ENCODE data around the gene ASB2.

The ASB2 gene

GRCh38 chr14:94021001-94021400 lies 44.6 kb upstream of the ASB2 start:
- Histone ChIP-seq H3K36me3 (ENCODE audit: control insufficient read depth in 2 of 2, insufficient read depth in 1 of 2, low read length in 2 of 2) (no peaks in the 10 kb centered on the region), H3K4me1 (ENCODE audit: control insufficient read depth, insufficient read depth, low read length) (no peaks in the 10 kb centered on the region), H3K9me3 (ENCODE audit: control insufficient read depth, insufficient read depth, low read depth, low read length) (no peaks in the 10 kb centered on the region), H3K27ac (ENCODE audit: extremely low read depth, low read depth, low read length) (no peak overlapping the region), H3K4me3 (ENCODE audit: low read depth, low read length) (no peak overlapping the region)
- TF ChIP-seq SP7 (tag by site-specific recombination; IDR thresholded peaks at IDR 0.05) (peak; percentile 61), RBAK (tag by site-specific recombination; IDR thresholded peaks at IDR 0.05) (0 out of 2 replicates have a peak, but pooled peaks have one; percentile 22), ZNF707 (tag by site-specific recombination; IDR thresholded peaks at IDR 0.05) (no peak), ZNF449 (tag by site-specific recombination; IDR thresholded peaks at IDR 0.05) (no peak), ZNF121 (tag by site-specific recombination; IDR thresholded peaks at IDR 0.05) (no peak)
- ChIA-PET POLR2A (interaction anchor here (0.6 kb wide), 1 partner anchor 590 kb away, joined by 3 read pairs; the partner anchor contains the start of gene UNC79), CTCF (interaction anchor here (0.7 to 4.4 kb wide), 6 partner anchors 8 to 160 kb away, joined by 3 to 17 read pairs (median 6); no protein-coding TSS in a partner anchor)

GRCh38 chr14:94020267-94020666 lies 43.9 kb upstream of the ASB2 start:
- ChIA-PET CTCF (interaction anchor here (0.7 to 4.4 kb wide), 5 partner anchors 9 to 117 kb away, joined by 3 to 17 read pairs (median 5); no protein-coding TSS in a partner anchor), POLR2A (no interaction called here)
- Histone ChIP-seq H3K27ac (ENCODE audit: extremely low read depth, low read depth, low read length) (no peak overlapping the region), H3K4me3 (ENCODE audit: low read depth, low read length) (no peak overlapping the region), H3K36me3 (ENCODE audit: control insufficient read depth in 2 of 2, insufficient read depth in 1 of 2, low read length in 2 of 2) (no peaks in the 10 kb centered on the region), H3K9me3 (ENCODE audit: control insufficient read depth, insufficient read depth, low read depth, low read length) (no peaks in the 10 kb centered on the region), H3K4me1 (ENCODE audit: control insufficient read depth, insufficient read depth, low read length) (no peaks in the 10 kb centered on the region)
- TF ChIP-seq ZNF16 (tag by site-specific recombination; IDR thresholded peaks at IDR 0.05; ENCODE audit: low read depth) (peak; percentile 93), ZBTB20 (tag by site-specific recombination; IDR thresholded peaks at IDR 0.05) (no peak)

GRCh38 chr14:94019329-94019728 lies 43.0 kb upstream of the ASB2 start:
- Histone ChIP-seq H3K4me1 (ENCODE audit: control insufficient read depth, insufficient read depth, low read length) (no peaks in the 10 kb centered on the region), H3K36me3 (ENCODE audit: control insufficient read depth in 2 of 2, insufficient read depth in 1 of 2, low read length in 2 of 2) (no peaks in the 10 kb centered on the region), H3K27ac (ENCODE audit: extremely low read depth, low read depth, low read length) (no peak overlapping the region), H3K4me3 (ENCODE audit: low read depth, low read length) (no peak overlapping the region), H3K9me3 (ENCODE audit: control insufficient read depth, insufficient read depth, low read depth, low read length) (no peaks in the 10 kb centered on the region)
- ChIA-PET CTCF (interaction anchor here (1.0 to 4.4 kb wide), 2 partner anchors 16 to 79 kb away, joined by 5 to 17 read pairs; no protein-coding TSS in a partner anchor), POLR2A (no interaction called here)
- TF ChIP-seq OVOL3 (tag by site-specific recombination; IDR thresholded peaks at IDR 0.05) = no peak
- no peak for TF ChIP-seq ZNF660 (tag by site-specific recombination; IDR thresholded peaks at IDR 0.05)
- no peak for TF ChIP-seq ZFP41 (tag by site-specific recombination; IDR thresholded peaks at IDR 0.05; ENCODE audit: borderline replicate concordance)
- no peak for TF ChIP-seq ZBTB44 (tag by site-specific recombination; IDR thresholded peaks at IDR 0.05)
- no peak for TF ChIP-seq ZNF830 (tag by site-specific recombination; IDR thresholded peaks at IDR 0.05; ENCODE audit: low read depth)
- no peak for TF ChIP-seq PRDM2 (tag by site-specific recombination; IDR thresholded peaks at IDR 0.05; ENCODE audit: borderline replicate concordance)
- TF ChIP-seq ZNF555 (tag by site-specific recombination; conservative IDR thresholded peaks at IDR 0.05) = no peak
- TF ChIP-seq ZNF18 (tag by site-specific recombination; IDR thresholded peaks at IDR 0.05) = no peak
- no peak for TF ChIP-seq ZNF398 (tag by site-specific recombination; IDR thresholded peaks at IDR 0.05)
- TF ChIP-seq ZNF311 (tag by site-specific recombination; IDR thresholded peaks at IDR 0.05; ENCODE audit: borderline replicate concordance) = no peak
- no peak for TF ChIP-seq ZBTB21 (tag by site-specific recombination; IDR thresholded peaks at IDR 0.05)
- no peak for TF ChIP-seq ZNF664 (tag by site-specific recombination; IDR thresholded peaks at IDR 0.05)

Data from HEK293 (cell line).